BJ (cell line): ENCODE data around the gene PSMD4. TPM values are rescaled to one million over a fixed set of nuclear protein-coding genes. Genes with fewer than 3 reads are reported as not detected.

Source experiments
- CTCF ChIA-PET: fragments of 350-600 bp; formaldehyde crosslinking; extraction: SDS; loops from one replicate; lab custom pipeline; 2021; ENCODE audit warnings: antibody characterized with exemption, inconsistent platforms; lab: Yijun Ruan, JAX
- POLR2A ChIA-PET: fragments of 300-600 bp; sonication (Branson Sonifier 250); formaldehyde crosslinking; extraction: SDS; loops from one replicate; lab custom pipeline; 2021; ENCODE audit warnings: antibody characterized with exemption; lab: Charles Lee
- DNase-seq: peaks from one replicate; pipeline ENCODE4 v3.0.0-alpha.2; 2011; ENCODE audit warnings: low read depth
- H3K27me3 ChIP-seq: 2 replicates; pipeline ENCODE4 v1.6.0; 2011; ENCODE audit warnings: low read length; ENCODE audit not compliant: control insufficient read depth, insufficient read depth
- H3K36me3 ChIP-seq: 2 replicates; pipeline ENCODE4 v1.5.1; 2011; ENCODE audit warnings: low read length; ENCODE audit not compliant: control insufficient read depth, insufficient read depth
- H3K4me3 ChIP-seq: 2 replicates; pipeline ENCODE4 v1.5.1; 2011; ENCODE audit warnings: low read depth, mild to moderate bottlenecking, control low read depth, low read length
- CTCF ChIP-seq: IDR thresholded peaks from 2 replicates; pipeline ENCODE4 v1.5.1; 2011; ENCODE audit warnings: low read depth, mild to moderate bottlenecking, control low read depth, inconsistent platforms, low read length, moderate library complexity; ENCODE audit not compliant: insufficient read depth
- polyA plus RNA-seq: library from polyadenylated mRNA; depleted of rRNA; stranded (reverse); fragments of >200 nt; gene quantifications from 2 replicates; pipeline ENCODE4 v1.2.3, GENCODE V29; 2011

Gene PSMD4
- polyA plus RNA-seq, 1 experiment = 255 TPM

- POLR2A ChIA-PET = no interaction called here
- no peak for TF ChIP-seq CTCF
- DNase-seq = no peak
- H3K36me3 ChIP-seq = peaks cover 7% of the 10 kb centered on the region
- no peaks in the 10 kb centered on the region for H3K27me3 ChIP-seq
- CTCF ChIA-PET = no interaction called here
- H3K4me3 ChIP-seq = no peak overlapping the region
These were observed 32.9 kb upstream of the PSMD4 start for GRCh38 chr1:151221616-151222015.

GRCh38 chr1:151222130-151222529, 32.4 kb upstream of the PSMD4 start:
- ChIA-PET POLR2A (interaction anchor here (0.7 kb wide), 1 partner anchor 16 kb away, joined by 3 read pairs; no protein-coding TSS in a partner anchor), CTCF (interaction anchor here (0.7 kb wide), 1 partner anchor 16 kb away, joined by 3 read pairs; no protein-coding TSS in a partner anchor)
- Histone ChIP-seq H3K36me3 (peaks cover 7% of the 10 kb centered on the region), H3K27me3 (no peaks in the 10 kb centered on the region), H3K4me3 (no peak overlapping the region)
- no peak for DNase-seq
- TF ChIP-seq CTCF = no peak

GRCh38 chr1:151235235-151235634, 19.3 kb upstream of the PSMD4 start:
- Histone ChIP-seq H3K4me3 (no peak overlapping the region), H3K27me3 (no peaks in the 10 kb centered on the region), H3K36me3 (peaks cover 29% of the 10 kb centered on the region)
- ChIA-PET POLR2A (interaction anchor here (0.7 kb wide), 1 partner anchor 19 kb away, joined by 3 read pairs; the partner anchor contains the start of gene PSMD4), CTCF (interaction anchor here (1.3 to 1.6 kb wide), 2 partner anchors 11 to 16 kb away, joined by 3 read pairs; no protein-coding TSS in a partner anchor)
- no peak for DNase-seq
- no peak for TF ChIP-seq CTCF

- DNase-seq = no peak
- CTCF ChIA-PET = interaction anchor here (0.9 to 2.0 kb wide), 3 partner anchors 10 to 16 kb away, joined by 3 to 10 read pairs (median 4); no protein-coding TSS in a partner anchor
- Histone ChIP-seq H3K4me3 (no peak overlapping the region), H3K36me3 (peaks cover 25% of the 10 kb centered on the region), H3K27me3 (no peaks in the 10 kb centered on the region)
- POLR2A ChIA-PET = interaction anchor here (0.5 kb wide), 1 partner anchor 15 kb away, joined by 3 read pairs; no protein-coding TSS in a partner anchor
- no peak for TF ChIP-seq CTCF
These were observed 16.7 kb upstream of the PSMD4 start for GRCh38 chr1:151237678-151238466.

- H3K4me3 ChIP-seq = no peak overlapping the region
- CTCF ChIA-PET = interaction anchor here (1.2 to 2.0 kb wide), 3 partner anchors 14 to 16 kb away, joined by 3 to 10 read pairs (median 3); partner anchors contain the start of gene PSMD4
- no peaks in the 10 kb centered on the region for H3K27me3 ChIP-seq
- TF ChIP-seq CTCF = no peak
- peak; percentile 71 for DNase-seq
- POLR2A ChIA-PET = interaction anchor here (0.5 kb wide), 1 partner anchor 16 kb away, joined by 3 read pairs; no protein-coding TSS in a partner anchor
- H3K36me3 ChIP-seq = peaks cover 30% of the 10 kb centered on the region
These were observed 16.1 kb upstream of the PSMD4 start for GRCh38 chr1:151238467-151238739.
